ENCODE data around the gene SCN1B.

GRCh38 chr19:35070471-35070870 lies 40.2 kb downstream of the SCN1B start:
- TF ChIP-seq CTCF (IDR thresholded peaks at IDR 0.05): no peak
- TF ChIP-seq EP300 (IDR thresholded peaks at IDR 0.05; ENCODE audit: low read depth): no peak

Measured in transverse colon (tissue), 3 donors.